Measurements from ENCODE around the gene AP5Z1.
"Not testable (repeated sequence)": the region's sequence is repeated elsewhere in the genome, so short reads cannot be mapped to it uniquely, and the experiment has no call there.

Gene AP5Z1

GRCh38 chr7:4789194-4790077 is 14.0 kb downstream of the AP5Z1 start:
- DNase-seq, result no peak

- DNase-seq, result no peak
Observed at GRCh38 chr7:4790078-4790465, 14.6 kb downstream of the AP5Z1 start.

GRCh38 chr7:4790516-4790991 is 15.1 kb downstream of the AP5Z1 start:
- DNase-seq, result no peak

GRCh38 chr7:4791101-4791737 is 15.8 kb downstream of the AP5Z1 start:
- DNase-seq, result no peak

GRCh38 chr7:4791738-4792536 is 16.5 kb downstream of the AP5Z1 start:
- DNase-seq, result no peak

- no peak for DNase-seq
Observed at GRCh38 chr7:4792537-4793126, 17.2 kb downstream of the AP5Z1 start.

- DNase-seq, result not testable (repeated sequence)
Observed at GRCh38 chr7:4793385-4793993, 18.1 kb downstream of the AP5Z1 start.

- DNase-seq, result not testable (repeated sequence)
Observed at GRCh38 chr7:4794171-4794570, 18.7 kb downstream of the AP5Z1 start.

- no peak for DNase-seq
Observed at GRCh38 chr7:4794591-4795350, 19.3 kb downstream of the AP5Z1 start.

- no peak for DNase-seq
Observed at GRCh38 chr7:4796453-4796852, 21.0 kb downstream of the AP5Z1 start.

GRCh38 chr7:4797858-4798705 is 22.7 kb downstream of the AP5Z1 start:
- no peak for DNase-seq

- DNase-seq, result no peak
Observed at GRCh38 chr7:4798706-4799235, 23.3 kb downstream of the AP5Z1 start.

GRCh38 chr7:4799508-4800268 is 24.3 kb downstream of the AP5Z1 start:
- DNase-seq, result no peak

GRCh38 chr7:4800487-4800886 is 25.1 kb downstream of the AP5Z1 start:
- DNase-seq, result no peak

GRCh38 chr7:4800926-4801838 is 25.8 kb downstream of the AP5Z1 start:
- no peak for DNase-seq

GRCh38 chr7:4801839-4802231 is 26.4 kb downstream of the AP5Z1 start:
- no peak for DNase-seq

GRCh38 chr7:4802577-4802976 is 27.2 kb downstream of the AP5Z1 start:
- DNase-seq, result not testable (repeated sequence)

- no peak for DNase-seq
Observed at GRCh38 chr7:4803397-4804241, 28.2 kb downstream of the AP5Z1 start.
